GM19025 (cell line): ENCODE measurements around the gene TTLL11.

Experiments
- ATAC-seq: cut with Tn5 transposase; IDR thresholded peaks from one replicate; pipeline ENCODE4 v1.9.1; 2021; ENCODE audit warnings: mild to moderate bottlenecking, low read depth, moderate library complexity; ENCODE audit not compliant: unreplicated experiment

Gene TTLL11

DNA sequence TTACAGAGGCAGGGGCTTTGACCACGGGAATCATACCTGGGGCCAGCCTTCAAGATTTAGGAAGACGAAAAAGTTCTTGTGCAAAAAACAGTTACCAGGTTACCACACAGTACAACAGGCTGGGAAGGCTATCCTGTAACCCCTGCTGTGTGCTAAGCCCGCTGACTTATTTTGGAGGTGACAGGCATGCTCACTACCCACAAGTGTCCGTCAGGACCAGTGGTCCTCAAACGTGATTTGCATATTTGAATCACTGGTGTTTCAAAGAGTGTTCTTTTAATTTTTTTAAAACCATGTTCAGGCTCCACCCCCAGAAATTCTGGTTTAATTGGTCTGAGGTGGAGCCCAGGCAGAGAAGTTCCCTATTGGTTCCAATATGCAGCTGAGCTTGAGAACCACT, 146.6 kb downstream of the TTLL11 start:
- ATAC-seq, result no peak

DNA sequence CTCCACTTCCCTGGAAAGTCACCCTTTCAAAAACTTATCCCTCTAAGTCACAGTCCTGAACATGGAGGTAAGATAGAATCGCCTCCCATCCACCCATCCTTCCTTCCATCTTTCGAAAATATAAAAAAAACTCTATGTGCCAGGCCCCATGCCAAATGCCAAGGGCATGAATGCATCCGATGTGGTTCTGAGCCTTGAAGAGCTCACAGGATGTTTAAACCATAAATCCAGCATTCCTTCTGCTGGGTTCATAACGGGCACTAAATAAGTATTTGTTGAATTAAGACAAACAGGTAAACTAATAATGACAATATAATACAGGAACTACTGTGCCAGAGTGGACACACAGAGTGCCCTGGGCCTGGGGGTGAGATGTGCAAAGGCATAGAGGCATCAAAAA, 147.3 kb downstream of the TTLL11 start:
- ATAC-seq, result no peak

DNA sequence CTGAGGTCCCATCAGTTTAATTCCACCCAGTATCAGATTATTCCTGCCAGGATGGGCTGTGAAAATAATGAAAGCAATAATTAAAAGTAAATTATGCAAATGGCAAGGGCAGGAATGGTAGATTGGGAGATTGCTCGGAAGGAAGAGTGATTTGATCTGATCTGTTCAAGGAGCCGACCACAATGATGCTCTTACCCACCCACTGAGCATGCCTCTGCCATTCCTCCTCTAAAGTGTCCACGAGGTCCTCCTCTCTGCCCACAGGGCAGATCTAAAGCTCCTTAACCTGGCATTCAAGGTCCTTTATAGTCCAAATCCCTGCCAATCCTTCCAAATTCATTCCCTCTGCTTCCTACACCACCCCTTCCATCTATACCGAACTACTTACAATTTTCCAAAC, 147.8 kb downstream of the TTLL11 start:
- ATAC-seq, result no peak

DNA sequence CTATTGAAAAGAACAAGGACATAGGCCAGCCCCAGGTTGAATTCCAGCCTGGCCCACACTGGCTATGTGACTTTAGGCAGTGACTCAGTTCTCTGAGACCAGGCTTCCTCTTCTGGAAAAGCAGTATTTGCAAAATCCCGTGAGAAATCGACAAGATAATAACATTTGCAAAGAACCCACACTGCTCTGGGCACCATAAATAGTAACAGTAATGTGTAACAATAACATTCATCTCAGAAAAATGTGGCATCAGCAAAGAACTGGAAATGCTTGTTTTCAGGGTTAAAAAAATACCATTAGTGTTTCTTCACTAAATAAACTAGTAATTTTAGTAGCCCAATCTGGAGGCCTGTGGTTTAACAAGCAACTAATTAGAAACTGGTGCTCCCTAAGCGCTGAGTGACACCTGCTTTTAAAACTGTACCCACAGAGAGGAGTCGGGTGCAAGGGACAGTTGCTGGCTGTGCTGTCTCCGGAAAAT, 148.4 kb downstream of the TTLL11 start:
- ATAC-seq, result no peak

- ATAC-seq, result no peak
These were observed 149.6 kb downstream of the TTLL11 start for GRCh38 chr9:121943463-121943862.

- no peak for ATAC-seq
These were observed 150.2 kb downstream of the TTLL11 start for GRCh38 chr9:121942866-121943382.

DNA sequence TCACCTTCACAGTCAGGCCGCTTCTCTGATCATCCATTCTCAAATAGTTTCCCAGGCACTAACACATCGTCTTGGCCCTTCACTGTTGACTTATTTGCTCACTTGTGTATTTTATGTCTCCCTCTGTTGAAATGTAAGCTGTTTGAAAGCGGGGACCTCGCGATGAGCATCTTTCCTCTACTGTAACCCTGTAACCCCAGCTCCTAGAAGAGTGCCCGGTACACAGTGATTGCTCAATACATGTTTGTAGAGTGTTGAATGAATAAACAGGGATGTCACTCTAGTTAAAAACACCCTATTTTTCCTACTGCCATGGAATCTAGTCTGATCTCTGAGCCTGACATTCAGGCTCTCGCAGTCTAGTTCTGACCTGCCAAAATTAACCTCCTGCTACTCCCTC, 150.8 kb downstream of the TTLL11 start:
- ATAC-seq, result no peak

GRCh38 chr9:121939643-121940042, 153.5 kb downstream of the TTLL11 start:
- ATAC-seq, result no peak

GRCh38 chr9:121938621-121939020, 154.5 kb downstream of the TTLL11 start:
- ATAC-seq, result no peak

DNA sequence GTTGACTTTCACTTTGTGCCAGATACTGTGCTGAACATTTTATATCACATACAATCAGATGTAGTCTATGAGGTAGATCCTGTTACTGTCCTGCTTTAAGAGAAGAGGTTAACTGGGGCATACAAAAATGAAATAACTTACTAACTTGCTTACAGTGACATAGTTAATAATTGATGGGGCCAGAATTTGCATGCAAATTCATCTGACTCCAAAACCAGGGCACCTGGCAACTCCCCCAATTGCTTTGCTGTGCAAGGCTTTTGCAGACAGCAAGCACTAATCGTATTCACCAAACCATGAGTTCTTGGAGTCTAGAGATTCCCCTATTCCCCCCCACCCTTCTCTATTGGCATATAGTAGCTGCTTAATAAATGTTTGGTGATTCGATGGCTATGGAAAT, 155.9 kb downstream of the TTLL11 start:
- ATAC-seq, result no peak

- no peak for ATAC-seq
These were observed 157.4 kb downstream of the TTLL11 start for GRCh38 chr9:121935739-121936138.

DNA sequence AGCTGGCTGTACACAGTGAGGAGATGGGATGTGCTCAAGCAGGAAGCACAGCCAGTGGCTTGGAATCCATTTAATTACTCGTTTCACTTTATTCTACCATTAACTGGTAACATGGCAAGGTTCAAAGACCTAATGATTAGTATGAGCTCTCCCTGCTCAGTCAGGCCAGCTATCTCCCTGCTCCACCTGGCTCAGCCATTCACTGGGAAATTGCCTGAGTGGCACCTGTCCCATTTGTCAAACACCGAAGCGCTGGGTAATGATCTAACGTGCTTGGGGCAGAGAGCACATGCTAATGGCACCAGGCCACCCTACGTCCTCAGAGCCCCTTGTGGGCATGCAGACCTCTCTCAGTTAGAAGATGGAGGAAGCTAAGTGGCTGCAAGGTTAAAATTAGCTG, 162.2 kb downstream of the TTLL11 start:
- no peak for ATAC-seq

DNA sequence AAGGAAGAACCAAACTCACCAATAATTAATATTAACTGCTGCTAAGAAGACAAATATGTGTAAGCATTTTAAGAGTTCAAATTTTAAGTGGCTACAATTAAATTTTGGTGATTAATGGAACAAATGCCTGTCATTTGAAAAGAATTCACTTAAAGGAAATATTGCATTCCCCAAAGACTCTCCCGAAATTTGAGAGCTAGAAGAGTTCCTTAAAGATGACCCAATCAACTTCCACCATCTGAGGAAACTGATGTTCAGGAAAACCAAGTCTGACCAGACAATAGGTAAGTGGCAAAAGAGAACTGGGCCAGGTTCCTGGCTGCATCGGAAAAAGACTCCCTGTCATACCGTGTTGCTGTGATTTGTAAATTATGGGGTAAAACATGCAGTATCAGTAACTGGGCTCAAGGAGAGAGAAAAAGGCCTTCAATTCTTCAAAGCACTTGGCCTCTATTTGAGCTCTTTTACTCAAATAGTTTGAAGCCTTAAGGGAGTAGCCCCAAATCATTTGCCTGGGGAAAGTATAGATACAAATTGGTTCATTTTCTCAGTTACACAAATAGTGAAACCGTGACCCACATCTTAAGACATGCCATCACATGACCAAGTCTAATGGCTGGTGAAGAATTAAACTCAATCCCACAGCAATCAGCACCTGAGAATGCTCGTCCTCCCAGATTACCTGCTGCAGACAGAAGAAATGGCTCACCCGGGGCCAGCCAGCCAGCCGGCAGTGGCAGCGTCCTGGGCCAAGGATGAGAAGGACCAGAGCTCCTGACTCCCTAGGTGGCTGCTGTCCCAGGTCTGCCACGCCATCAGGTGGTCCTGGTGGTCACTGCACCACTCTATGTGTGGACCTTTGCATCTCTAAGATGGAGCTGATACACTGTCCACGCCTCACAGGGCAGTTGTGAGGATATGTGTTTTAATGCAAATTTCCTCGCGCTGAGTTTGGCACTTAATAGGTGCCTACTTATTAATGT, 162.9 kb downstream of the TTLL11 start:
- ATAC-seq, result no peak

- no peak for ATAC-seq
These were observed 165.5 kb downstream of the TTLL11 start for GRCh38 chr9:121927636-121928035.

GRCh38 chr9:121927081-121927480, 166.0 kb downstream of the TTLL11 start:
- ATAC-seq, result no peak

- no peak for ATAC-seq
These were observed 166.7 kb downstream of the TTLL11 start for GRCh38 chr9:121926351-121926801.

- ATAC-seq, result no peak
These were observed 167.2 kb downstream of the TTLL11 start for GRCh38 chr9:121925935-121926334.

- ATAC-seq, result no peak
These were observed 168.4 kb downstream of the TTLL11 start for GRCh38 chr9:121924700-121925099.

DNA sequence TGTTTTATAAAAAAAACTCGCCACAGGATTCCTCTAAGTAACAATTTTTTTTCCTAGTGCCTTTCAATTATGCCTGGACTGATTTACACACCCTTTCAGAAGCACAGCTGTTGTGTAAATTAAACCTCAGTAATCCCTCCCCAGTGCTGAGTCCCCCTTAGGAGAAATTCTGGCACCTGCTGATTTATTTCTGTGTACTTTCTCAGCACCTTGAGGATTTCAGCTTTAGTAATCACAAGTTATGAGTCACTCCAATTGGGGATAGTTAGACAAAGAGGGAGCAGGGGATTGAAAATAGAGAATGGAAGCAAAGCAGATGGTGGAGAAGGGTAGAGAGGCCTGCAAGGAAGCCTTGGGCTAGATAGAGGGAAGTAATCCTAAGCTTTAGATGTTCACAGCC, 171.7 kb downstream of the TTLL11 start:
- no peak for ATAC-seq

- ATAC-seq, result no peak
These were observed 175.5 kb downstream of the TTLL11 start for GRCh38 chr9:121917375-121918335.

GRCh38 chr9:121915304-121915625, 177.8 kb downstream of the TTLL11 start:
- ATAC-seq, result no peak
